SK-N-SH (cell line): ENCODE results near the gene PUM1. TPM values are rescaled to one million over a fixed set of nuclear protein-coding genes. Genes with fewer than 3 reads are reported as not detected.
A peak's percentile ranks its signal among the peaks of the same experiment; 100 is the strongest.

Experiments used
- CTCF ChIA-PET: fragments of 300-600, 350-600 bp; formaldehyde crosslinking; extraction: SDS; loops from one replicate; lab custom pipeline; 2021; lab: Yijun Ruan, JAX
- POLR2A ChIA-PET: fragments of 350-600 bp; sonication (Branson Sonifier 250); formaldehyde crosslinking; extraction: SDS; loops from one replicate; lab custom pipeline; 2020; ENCODE audit warnings: antibody characterized with exemption, inconsistent platforms; lab: Yijun Ruan, JAX
- DNase-seq: peaks from one replicate; pipeline ENCODE4 v3.0.0; 2012
- H2AFZ ChIP-seq: fragments of 200-600 bp; sonication (generic); 2 replicates; pipeline ENCODE4 v1.8.1; 2016; ENCODE audit warnings: antibody characterized with exemption, mild to moderate bottlenecking, low read depth
- H3F3A ChIP-seq: fragments of 200-600 bp; sonication (generic); replicated peaks from 2 replicates; pipeline ENCODE3; 2016; ENCODE audit warnings: antibody characterized with exemption, mild to moderate bottlenecking; ENCODE audit not compliant: insufficient read depth
- H3K27ac ChIP-seq, 2 experiments: fragments of 200-500 bp in 1 of 2; fragments of 200-600 bp in 1 of 2; sonication (Bioruptor generic) in 1 of 2; sonication (generic), shearing (Covaris generic) in 1 of 2; 2 replicates each; pipeline versions ENCODE4 v1.5.1 to v1.6.1; 2014 to 2016; ENCODE audit warnings: low read depth in 2 of 2, inconsistent platforms in 1 of 2, low read length in 1 of 2, mild to moderate bottlenecking in 1 of 2, mixed read lengths in 1 of 2
- H3K27me3 ChIP-seq: fragments of 200-600 bp; sonication (generic), shearing (Covaris generic); 2 replicates; pipeline ENCODE4 v1.6.1; 2016; ENCODE audit warnings: mixed run types; ENCODE audit not compliant: insufficient read depth
- H3K36me3 ChIP-seq, 2 experiments: fragments of 200-500 bp in 1 of 2; fragments of 200-600 bp in 1 of 2; sonication (Bioruptor generic) in 1 of 2; sonication (generic) in 1 of 2; replicated peaks in 1 of 2; 2 replicates each; pipeline versions ENCODE3 to v1.5.1; 2014 to 2016; ENCODE audit warnings: low read length in 1 of 2, mild to moderate bottlenecking in 1 of 2; ENCODE audit not compliant: insufficient read depth in 2 of 2, control insufficient read depth in 1 of 2
- H3K4me1 ChIP-seq, 2 experiments: fragments of 200-500 bp in 1 of 2; fragments of 200-600 bp in 1 of 2; sonication (Bioruptor generic) in 1 of 2; sonication (generic), shearing (Covaris generic) in 1 of 2; 2 replicates each; pipeline versions ENCODE4 v1.5.1 to v1.6.1; 2014 to 2016; ENCODE audit warnings: low read depth in 1 of 2, low read length in 1 of 2, mixed run types in 1 of 2; ENCODE audit not compliant: insufficient read depth in 2 of 2, control insufficient read depth in 1 of 2
- H3K4me2 ChIP-seq: fragments of 200-600 bp; sonication (generic), shearing (Covaris generic); 2 replicates; pipeline ENCODE4 v1.6.1; 2017; ENCODE audit warnings: mixed run types
- H3K4me3 ChIP-seq, 2 experiments: fragments of 200-500 bp in 1 of 2; fragments of 200-600 bp in 1 of 2; sonication (Bioruptor generic) in 1 of 2; sonication (generic), shearing (Covaris generic) in 1 of 2; 2 replicates each; pipeline versions ENCODE4 v1.5.1 to v1.8.1; 2014 to 2016; ENCODE audit warnings: low read depth in 2 of 2, inconsistent platforms in 1 of 2, low read length in 1 of 2, mild to moderate bottlenecking in 1 of 2, mixed read lengths in 1 of 2, moderate library complexity in 1 of 2
- H3K79me2 ChIP-seq: fragments of 200-600 bp; sonication (generic); 2 replicates; pipeline ENCODE4 v1.8.1; 2017; ENCODE audit warnings: mild to moderate bottlenecking; ENCODE audit not compliant: insufficient read depth
- H3K9ac ChIP-seq: fragments of 200-600 bp; sonication (generic); 2 replicates; pipeline ENCODE4 v1.6.1; 2017; ENCODE audit warnings: mixed run types
- H3K9me2 ChIP-seq: fragments of 200-600 bp; sonication (generic); 2 replicates; pipeline ENCODE4 v1.6.1; 2017; ENCODE audit warnings: mixed run types
- H3K9me3 ChIP-seq: fragments of 200-600 bp; sonication (generic); 2 replicates; pipeline ENCODE4 v1.6.1; 2017; ENCODE audit warnings: mixed run types, mild to moderate bottlenecking, moderate library complexity
- H4K20me1 ChIP-seq: fragments of 200-600 bp; sonication (generic); 2 replicates; pipeline ENCODE4 v1.6.1; 2017; ENCODE audit warnings: mild to moderate bottlenecking, mixed run types; ENCODE audit not compliant: insufficient read depth
- CHD2 ChIP-seq: fragments of 150-350 bp; IDR thresholded peaks from 2 replicates; pipeline ENCODE4 v1.6.1; 2018; ENCODE audit warnings: low read length; ENCODE audit not compliant: partially characterized antibody
- ELF1 ChIP-seq: IDR thresholded peaks from 2 replicates; pipeline ENCODE4 v1.4.0; 2012
- EP300 ChIP-seq, 2 experiments: IDR thresholded peaks; 2 replicates each; pipeline versions ENCODE4 v1.4.0 to v1.6.1; 2012; ENCODE audit warnings: borderline replicate concordance in 1 of 2, low read depth in 1 of 2, low read length in 1 of 2
- FOXJ3 ChIP-seq: sonication (generic); formaldehyde crosslinking; IDR thresholded peaks from 2 replicates; pipeline ENCODE4 v1.5.1; 2020; ENCODE audit warnings: mild to moderate bottlenecking, missing genetic modification reagents
- GABPA ChIP-seq: IDR thresholded peaks from 2 replicates; pipeline ENCODE4 v1.4.0; 2012; ENCODE audit warnings: low read depth, mild to moderate bottlenecking
- GATA2 ChIP-seq: sonication (generic); formaldehyde crosslinking; IDR thresholded peaks from 2 replicates; pipeline ENCODE4 v1.5.0; 2020; ENCODE audit warnings: mild to moderate bottlenecking, missing genetic modification reagents
- MAX ChIP-seq: IDR thresholded peaks from 2 replicates; pipeline ENCODE4 v1.4.0; 2012; ENCODE audit warnings: low read depth
- MEF2A ChIP-seq: IDR thresholded peaks from 2 replicates; pipeline ENCODE4 v1.4.0; 2012; ENCODE audit warnings: low read depth, borderline replicate concordance
- NFIC ChIP-seq: IDR thresholded peaks from 2 replicates; pipeline ENCODE4 v1.4.0; 2012; ENCODE audit warnings: borderline replicate concordance
- NRF1 ChIP-seq: IDR thresholded peaks from 2 replicates; pipeline ENCODE4 v1.6.1; 2012; ENCODE audit warnings: low read depth, mild to moderate bottlenecking, low read length
- PBX3 ChIP-seq: IDR thresholded peaks from 2 replicates; pipeline ENCODE4; 2012
- POLR2AphosphoS5 ChIP-seq: IDR thresholded peaks from 2 replicates; pipeline ENCODE4 v1.6.1; 2012; ENCODE audit warnings: low read depth, low read length
- RCOR1 ChIP-seq: fragments of 150-350 bp; IDR thresholded peaks from 2 replicates; pipeline ENCODE4 v1.6.1; 2017; ENCODE audit warnings: antibody characterized with exemption, low read length
- RFX5 ChIP-seq: IDR thresholded peaks from 2 replicates; pipeline ENCODE4 v1.6.1; 2012; ENCODE audit warnings: mild to moderate bottlenecking, improper control_type of control experiment, low read length
- SIN3A ChIP-seq: IDR thresholded peaks from 2 replicates; pipeline ENCODE4 v1.6.1; 2012; ENCODE audit warnings: low read depth, mild to moderate bottlenecking, low read length, moderate library complexity, borderline replicate concordance
- SMC3 ChIP-seq: IDR thresholded peaks from 2 replicates; pipeline ENCODE4 v1.6.1; 2012; ENCODE audit warnings: low read depth, low read length, improper control_type of control experiment
- TAF1 ChIP-seq: IDR thresholded peaks from 2 replicates; pipeline ENCODE4 v1.6.1; 2012; ENCODE audit warnings: low read depth, mild to moderate bottlenecking, low read length, moderate library complexity, borderline replicate concordance
- TCF12 ChIP-seq: IDR thresholded peaks from 2 replicates; pipeline ENCODE4 v1.4.0; 2012
- TEAD4 ChIP-seq: IDR thresholded peaks from 2 replicates; pipeline ENCODE4 v1.4.0; 2012; ENCODE audit warnings: mild to moderate bottlenecking, borderline replicate concordance; ENCODE audit not compliant: insufficient read depth
- USF2 ChIP-seq: fragments of 150-350 bp; IDR thresholded peaks from 2 replicates; pipeline ENCODE4 v1.6.1; 2017; ENCODE audit warnings: antibody characterized with exemption, low read length, low read depth, borderline replicate concordance
- YY1 ChIP-seq: IDR thresholded peaks from 2 replicates; pipeline ENCODE4 v1.4.0; 2012; ENCODE audit warnings: low read depth, mild to moderate bottlenecking
- ZBTB33 ChIP-seq: IDR thresholded peaks from 2 replicates; pipeline ENCODE4 v1.4.0; 2012; ENCODE audit warnings: low read depth, borderline replicate concordance
- WGBS: methylation state at CpG from one replicate; pipeline ENCODE4 v1.1.6; 2017; ENCODE audit warnings: low lambda C conversion rate; 5-methylcytosine and 5-hydroxymethylcytosine counted together
- polyA plus RNA-seq, 3 experiments: library from polyadenylated mRNA; depleted of rRNA; stranded (reverse); fragments of >200 nt; gene quantifications; 2 replicates each; pipeline ENCODE4 v1.2.3, GENCODE V29; 2012
- TF ChIP-seq, protein P1 (sequence below): IDR thresholded peaks from 2 replicates; pipeline ENCODE4 v1.6.1; 2012; ENCODE audit warnings: mild to moderate bottlenecking, low read depth, low read length, moderate library complexity
- TF ChIP-seq, protein P2 (sequence below): fragments of 150-350 bp; IDR thresholded peaks from 2 replicates; pipeline ENCODE4 v1.6.1; 2016; ENCODE audit warnings: mild to moderate bottlenecking, low read depth, low read length

PUM1 gene
- polyA plus RNA-seq, 1 of the 3 experiments (the other 2 are of a cell fraction) = 66.7 TPM

DNA sequence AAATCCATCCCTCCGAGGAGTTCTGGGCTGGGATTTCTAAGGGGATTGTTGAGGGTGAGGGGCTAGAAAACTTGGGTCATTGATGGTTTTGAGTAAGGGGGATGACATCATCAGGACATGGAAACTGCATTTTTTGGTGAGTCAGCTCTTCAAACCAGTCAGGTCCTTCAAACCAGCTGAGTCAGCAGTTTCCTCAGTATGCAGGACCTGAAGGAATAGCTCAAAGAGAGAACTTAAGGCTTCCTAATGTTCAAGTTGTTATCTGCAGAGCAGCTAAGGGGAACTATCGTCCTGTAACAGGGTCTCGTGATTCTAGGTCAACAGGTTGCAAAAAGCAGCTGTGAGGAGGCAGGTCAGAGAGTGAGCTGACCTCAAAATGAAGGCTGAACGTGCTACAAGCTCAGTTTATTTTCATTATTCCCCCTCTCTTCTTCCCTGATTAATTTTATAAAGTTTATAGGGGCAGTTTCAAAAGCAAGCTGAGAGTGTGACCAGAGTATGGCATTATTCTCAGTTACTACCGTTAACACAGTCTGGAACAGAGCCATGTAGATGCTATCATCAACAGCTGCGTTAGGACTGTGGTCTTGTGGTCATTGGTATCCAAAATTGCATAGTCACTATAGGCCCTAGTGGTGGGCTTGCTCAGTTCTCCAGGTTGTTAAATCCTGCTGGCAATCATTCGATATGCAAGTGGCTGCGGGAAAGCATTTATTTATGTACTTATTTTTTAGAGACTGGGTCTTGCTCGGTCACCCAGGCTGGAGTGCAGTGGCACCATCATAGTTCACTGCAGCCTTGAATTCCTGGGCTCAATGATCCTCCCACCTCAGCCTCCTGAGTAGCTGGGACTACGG lies 146.3 kb downstream of the PUM1 start:
- Histone ChIP-seq H3K79me2 (no peaks in the 10 kb centered on the region), H3K4me3 (no peak overlapping the region), H3F3A (no peaks in the 10 kb centered on the region), H3K4me2 (no peak overlapping the region), H3K27me3 (no peaks in the 10 kb centered on the region), H3K36me3 (no peaks in the 10 kb centered on the region), H3K27ac (no peak overlapping the region; a peak in 2 of 4 replicates), H4K20me1 (no peaks in the 10 kb centered on the region), H3K9ac (no peak overlapping the region), H2AFZ (no peak overlapping the region), H3K9me2 (no peaks in the 10 kb centered on the region), H3K4me1 (peaks cover 6 to 12% of the 10 kb centered on the region in 2 experiments; a peak in 3 of 4 replicates), H3K9me3 (no peaks in the 10 kb centered on the region)
- DNase-seq = no peak
- POLR2A ChIA-PET = no interaction called here
- CTCF ChIA-PET = interaction anchor here (0.9 to 47.0 kb wide), 7 partner anchors 8 to 200 kb away, joined by 4 to 1422 read pairs (median 21); no protein-coding TSS in a partner anchor
- WGBS = 75% methylated on average over 10 of the region's 10 CpGs
- TF ChIP-seq ZBTB33 (no peak), PBX3 (no peak), MAX (no peak), POLR2AphosphoS5 (no peak), SIN3A (no peak), USF2 (no peak), SMC3 (no peak), TEAD4 (no peak), RFX5 (no peak), YY1 (no peak), MEF2A (no peak), TAF1 (no peak), CHD2 (no peak), NRF1 (no peak), TCF12 (peak; percentile 23; the same call in 1 of the 2 replicates), ELF1 (no peak), GABPA (no peak), RCOR1 (peak; percentile 34; the same call in 1 of the 2 replicates), FOXJ3 (CRISPR knock-in tag) (no peak), NFIC (peak; percentile 37; the same call in 1 of the 2 replicates), EP300 (IDR thresholded peaks at IDR 0.05; ENCODE audit: borderline replicate concordance in 1 of 2, low read depth in 1 of 2, low read length in 1 of 2) (0 out of 4 replicates have a peak, but pooled peaks of 1 of the 2 experiments have one; percentile 17), GATA2 (peak; percentile 87)
- TF ChIP-seq, protein P1, sequence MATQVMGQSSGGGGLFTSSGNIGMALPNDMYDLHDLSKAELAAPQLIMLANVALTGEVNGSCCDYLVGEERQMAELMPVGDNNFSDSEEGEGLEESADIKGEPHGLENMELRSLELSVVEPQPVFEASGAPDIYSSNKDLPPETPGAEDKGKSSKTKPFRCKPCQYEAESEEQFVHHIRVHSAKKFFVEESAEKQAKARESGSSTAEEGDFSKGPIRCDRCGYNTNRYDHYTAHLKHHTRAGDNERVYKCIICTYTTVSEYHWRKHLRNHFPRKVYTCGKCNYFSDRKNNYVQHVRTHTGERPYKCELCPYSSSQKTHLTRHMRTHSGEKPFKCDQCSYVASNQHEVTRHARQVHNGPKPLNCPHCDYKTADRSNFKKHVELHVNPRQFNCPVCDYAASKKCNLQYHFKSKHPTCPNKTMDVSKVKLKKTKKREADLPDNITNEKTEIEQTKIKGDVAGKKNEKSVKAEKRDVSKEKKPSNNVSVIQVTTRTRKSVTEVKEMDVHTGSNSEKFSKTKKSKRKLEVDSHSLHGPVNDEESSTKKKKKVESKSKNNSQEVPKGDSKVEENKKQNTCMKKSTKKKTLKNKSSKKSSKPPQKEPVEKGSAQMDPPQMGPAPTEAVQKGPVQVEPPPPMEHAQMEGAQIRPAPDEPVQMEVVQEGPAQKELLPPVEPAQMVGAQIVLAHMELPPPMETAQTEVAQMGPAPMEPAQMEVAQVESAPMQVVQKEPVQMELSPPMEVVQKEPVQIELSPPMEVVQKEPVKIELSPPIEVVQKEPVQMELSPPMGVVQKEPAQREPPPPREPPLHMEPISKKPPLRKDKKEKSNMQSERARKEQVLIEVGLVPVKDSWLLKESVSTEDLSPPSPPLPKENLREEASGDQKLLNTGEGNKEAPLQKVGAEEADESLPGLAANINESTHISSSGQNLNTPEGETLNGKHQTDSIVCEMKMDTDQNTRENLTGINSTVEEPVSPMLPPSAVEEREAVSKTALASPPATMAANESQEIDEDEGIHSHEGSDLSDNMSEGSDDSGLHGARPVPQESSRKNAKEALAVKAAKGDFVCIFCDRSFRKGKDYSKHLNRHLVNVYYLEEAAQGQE = no peak
- TF ChIP-seq, protein P2, sequence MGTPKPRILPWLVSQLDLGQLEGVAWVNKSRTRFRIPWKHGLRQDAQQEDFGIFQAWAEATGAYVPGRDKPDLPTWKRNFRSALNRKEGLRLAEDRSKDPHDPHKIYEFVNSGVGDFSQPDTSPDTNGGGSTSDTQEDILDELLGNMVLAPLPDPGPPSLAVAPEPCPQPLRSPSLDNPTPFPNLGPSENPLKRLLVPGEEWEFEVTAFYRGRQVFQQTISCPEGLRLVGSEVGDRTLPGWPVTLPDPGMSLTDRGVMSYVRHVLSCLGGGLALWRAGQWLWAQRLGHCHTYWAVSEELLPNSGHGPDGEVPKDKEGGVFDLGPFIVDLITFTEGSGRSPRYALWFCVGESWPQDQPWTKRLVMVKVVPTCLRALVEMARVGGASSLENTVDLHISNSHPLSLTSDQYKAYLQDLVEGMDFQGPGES = no peak
